ENCODE results near the gene PLA2R1.

The PLA2R1 gene

GRCh38 chr2:160005908-160006307 lies 56.5 kb downstream of the PLA2R1 start:
- no peak overlapping the region for H3K9ac ChIP-seq (ENCODE audit: low read depth, low read length, poor library complexity, severe bottlenecking)
- no peak overlapping the region for H3K4me3 ChIP-seq (ENCODE audit: low read length, poor library complexity, severe bottlenecking)
- H3K9me3 ChIP-seq (ENCODE audit: insufficient read depth, low read depth, low read length), result no peaks in the 10 kb centered on the region; the same call in 1 of the 2 replicates
- H3K27me3 ChIP-seq (ENCODE audit: insufficient read depth, low read length, poor library complexity, severe bottlenecking), result no peaks in the 10 kb centered on the region
- no peaks in the 10 kb centered on the region for H3F3A ChIP-seq (ENCODE audit: low read depth)
- peaks cover 7% of the 10 kb centered on the region for H3K4me1 ChIP-seq (ENCODE audit: insufficient read depth, low read length, poor library complexity, severe bottlenecking)
- H4K20me1 ChIP-seq (ENCODE audit: insufficient read depth, low read length, poor library complexity, severe bottlenecking), result no peaks in the 10 kb centered on the region
- H2AFZ ChIP-seq (ENCODE audit: low read length), result no peak overlapping the region
- TF ChIP-seq CTCF (conservative IDR thresholded peaks at IDR 0.05; ENCODE audit: low read length) (no peak), EZH2phosphoT487 (IDR thresholded peaks at IDR 0.05; ENCODE audit: borderline replicate concordance) (no peak)
- H3K4me2 ChIP-seq (ENCODE audit: low read depth, low read length, poor library complexity, severe bottlenecking), result no peak overlapping the region
- H3K9me2 ChIP-seq (replicated peaks; ENCODE audit: low read depth, low read length), result no peaks in the 10 kb centered on the region
- H3K79me2 ChIP-seq (ENCODE audit: insufficient read depth, low read length), result no peaks in the 10 kb centered on the region
- H3K36me3 ChIP-seq (ENCODE audit: insufficient read depth, low read length), result no peaks in the 10 kb centered on the region

- Histone ChIP-seq H3K9me3 (ENCODE audit: insufficient read depth, low read depth, low read length) (no peaks in the 10 kb centered on the region; the same call in 1 of the 2 replicates), H3F3A (ENCODE audit: low read depth) (no peaks in the 10 kb centered on the region), H2AFZ (ENCODE audit: low read length) (no peak overlapping the region), H3K4me2 (ENCODE audit: low read depth, low read length, poor library complexity, severe bottlenecking) (no peak overlapping the region), H3K9me2 (replicated peaks; ENCODE audit: low read depth, low read length) (no peaks in the 10 kb centered on the region), H4K20me1 (ENCODE audit: insufficient read depth, low read length, poor library complexity, severe bottlenecking) (no peaks in the 10 kb centered on the region), H3K4me3 (ENCODE audit: low read length, poor library complexity, severe bottlenecking) (no peak overlapping the region), H3K27me3 (ENCODE audit: insufficient read depth, low read length, poor library complexity, severe bottlenecking) (no peaks in the 10 kb centered on the region), H3K4me1 (ENCODE audit: insufficient read depth, low read length, poor library complexity, severe bottlenecking) (peaks cover 7% of the 10 kb centered on the region), H3K9ac (ENCODE audit: low read depth, low read length, poor library complexity, severe bottlenecking) (no peak overlapping the region), H3K36me3 (ENCODE audit: insufficient read depth, low read length) (no peaks in the 10 kb centered on the region), H3K79me2 (ENCODE audit: insufficient read depth, low read length) (no peaks in the 10 kb centered on the region)
- TF ChIP-seq CTCF (conservative IDR thresholded peaks at IDR 0.05; ENCODE audit: low read length), result no peak
- TF ChIP-seq EZH2phosphoT487 (IDR thresholded peaks at IDR 0.05; ENCODE audit: borderline replicate concordance), result no peak
These were observed 56.9 kb downstream of the PLA2R1 start for GRCh38 chr2:160005476-160005875.

- Histone ChIP-seq H3K9me3 (ENCODE audit: insufficient read depth, low read depth, low read length) (no peaks in the 10 kb centered on the region; the same call in 1 of the 2 replicates), H3K4me3 (ENCODE audit: low read length, poor library complexity, severe bottlenecking) (no peak overlapping the region), H2AFZ (ENCODE audit: low read length) (no peak overlapping the region), H3K9me2 (replicated peaks; ENCODE audit: low read depth, low read length) (no peaks in the 10 kb centered on the region), H3K79me2 (ENCODE audit: insufficient read depth, low read length) (no peaks in the 10 kb centered on the region), H3K27me3 (ENCODE audit: insufficient read depth, low read length, poor library complexity, severe bottlenecking) (no peaks in the 10 kb centered on the region), H3F3A (ENCODE audit: low read depth) (no peaks in the 10 kb centered on the region), H3K4me2 (ENCODE audit: low read depth, low read length, poor library complexity, severe bottlenecking) (no peak overlapping the region), H3K4me1 (ENCODE audit: insufficient read depth, low read length, poor library complexity, severe bottlenecking) (peaks cover 7% of the 10 kb centered on the region), H4K20me1 (ENCODE audit: insufficient read depth, low read length, poor library complexity, severe bottlenecking) (no peaks in the 10 kb centered on the region), H3K36me3 (ENCODE audit: insufficient read depth, low read length) (no peaks in the 10 kb centered on the region), H3K9ac (ENCODE audit: low read depth, low read length, poor library complexity, severe bottlenecking) (no peak overlapping the region)
- TF ChIP-seq CTCF (conservative IDR thresholded peaks at IDR 0.05; ENCODE audit: low read length) (peak; percentile 51), EZH2phosphoT487 (IDR thresholded peaks at IDR 0.05; ENCODE audit: borderline replicate concordance) (no peak)
These were observed 63.5 kb downstream of the PLA2R1 start for GRCh38 chr2:159998961-159999360.

Data from Loucy (cell line).